ENCODE measurements around the gene METTL26.

GRCh38 chr16:642189-643049 is 6.3 kb upstream of the METTL26 start:
- no peak for TF ChIP-seq CTCF (IDR thresholded peaks at IDR 0.05; ENCODE audit: insufficient read depth, low read length)
- peak; percentile 15 for TF ChIP-seq REST (IDR thresholded peaks at IDR 0.05; ENCODE audit: insufficient replicate concordance, low read depth)
- TF ChIP-seq SPI1 (IDR thresholded peaks at IDR 0.05; ENCODE audit: borderline replicate concordance, low read depth) = 0 out of 2 replicates have a peak, but pooled peaks have one; percentile 9
